ENCODE measurements around the gene OR5J2. TPM values are rescaled to one million over a fixed set of nuclear protein-coding genes. Genes with fewer than 3 reads are reported as not detected.

OR5J2 gene
- total RNA-seq, 4 donors from 2014 or later, result not detected

GRCh38 chr11:56163804-56164203 lies 12.6 kb upstream of the OR5J2 start:
- Histone ChIP-seq H3K9me3 (no peaks in the 10 kb centered on the region), H3K4me3 (no peak overlapping the region), H3K4me1 (no peaks in the 10 kb centered on the region), H3K27me3 (no peaks in the 10 kb centered on the region), H3K36me3 (no peaks in the 10 kb centered on the region), H3K27ac (no peak overlapping the region)
- DNase-seq, result no peak
- intact Hi-C loops (cut with DNase I), result no loop called here
- 55 to 62% methylated on average over 3 of the region's 3 CpGs for WGBS, 2 donors
- TF ChIP-seq CTCF (IDR thresholded peaks at IDR 0.05), result no peak
- no peak for TF ChIP-seq POLR2A (IDR thresholded peaks at IDR 0.05)

- H3K4me1 ChIP-seq, result no peaks in the 10 kb centered on the region
- 25 to 33% methylated on average over 3 of the region's 3 CpGs for WGBS, 2 donors
- intact Hi-C loops (cut with DNase I), result no loop called here
Observed at GRCh38 chr11:56172256-56172830, 4.1 kb upstream of the OR5J2 start.

GRCh38 chr11:56183459-56183858 lies 7.0 kb downstream of the OR5J2 start:
- no peak overlapping the region for H3K27ac ChIP-seq
- peaks cover 0 to 5% (median 3%) of the 10 kb centered on the region in 3 donors for H3K9me3 ChIP-seq
- no peak for DNase-seq
- no peaks in the 10 kb centered on the region for H3K27me3 ChIP-seq
- no peak for TF ChIP-seq POLR2A (IDR thresholded peaks at IDR 0.05)
- TF ChIP-seq CTCF (IDR thresholded peaks at IDR 0.05), result no peak
- H3K4me3 ChIP-seq, result no peak overlapping the region
- intact Hi-C loops (cut with DNase I), result no loop called here
- no peaks in the 10 kb centered on the region for H3K36me3 ChIP-seq
- no peaks in the 10 kb centered on the region for H3K4me1 ChIP-seq

More at GRCh38 chr11:56172256-56172830, 4.1 kb upstream of the OR5J2 start:
- DNase-seq, result no peak
- TF ChIP-seq CTCF (IDR thresholded peaks at IDR 0.05) (no peak), POLR2A (IDR thresholded peaks at IDR 0.05) (no peak)
- Histone ChIP-seq H3K27me3 (no peaks in the 10 kb centered on the region), H3K4me3 (no peak overlapping the region), H3K27ac (no peak overlapping the region), H3K36me3 (no peaks in the 10 kb centered on the region), H3K9me3 (peaks cover 0 to 11% (median 0%) of the 10 kb centered on the region in 3 donors)

GRCh38 chr11:56188602-56189001 lies 12.2 kb downstream of the OR5J2 start:
- intact Hi-C loops (cut with DNase I), result no loop called here
- TF ChIP-seq POLR2A (IDR thresholded peaks at IDR 0.05) (no peak), CTCF (IDR thresholded peaks at IDR 0.05) (no peak)
- Histone ChIP-seq H3K36me3 (no peaks in the 10 kb centered on the region), H3K27ac (no peak overlapping the region), H3K4me3 (no peak overlapping the region), H3K4me1 (no peaks in the 10 kb centered on the region), H3K27me3 (no peaks in the 10 kb centered on the region), H3K9me3 (peaks cover 0 to 3% (median 0%) of the 10 kb centered on the region in 3 donors)
- WGBS, 2 donors, result 80 to 93% methylated on average over 3 of the region's 3 CpGs
- DNase-seq, result no peak

- Histone ChIP-seq H3K4me3 (no peak overlapping the region), H3K27ac (no peak overlapping the region), H3K4me1 (no peaks in the 10 kb centered on the region), H3K9me3 (no peaks in the 10 kb centered on the region), H3K36me3 (no peaks in the 10 kb centered on the region), H3K27me3 (no peaks in the 10 kb centered on the region)
- WGBS, 2 donors, result 71 to 85% methylated on average over 3 of the region's 3 CpGs
- no peak for TF ChIP-seq CTCF (IDR thresholded peaks at IDR 0.05)
- no peak for TF ChIP-seq POLR2A (IDR thresholded peaks at IDR 0.05)
- no peak for DNase-seq
- intact Hi-C loops (cut with DNase I), result no loop called here
Observed at GRCh38 chr11:56196705-56197104, 20.3 kb downstream of the OR5J2 start.

Data from esophagus squamous epithelium (tissue), 5 donors.